HK-2 (cell line): Measurements from ENCODE around the gene RSPH1.
A peak's percentile ranks its signal among the peaks of the same experiment; 100 is the strongest.

Experiments used
- DNase-seq: peaks from one replicate; pipeline ENCODE4 v3.0.0-alpha.2; 2018; ENCODE audit not compliant: unreplicated experiment

Gene RSPH1

GRCh38 chr21:42496120-42496838 lies at the start of gene RSPH1:
TSS of gene RSPH1 (minus strand) at chr21:42496224. CDS start at chr21:42496186, 38 bp downstream.
- DNase-seq: peak; percentile 95

- no peak for DNase-seq
Measured at GRCh38 chr21:42545745-42546144, 49.7 kb upstream of the RSPH1 start.

GRCh38 chr21:42545317-42545716 lies 49.3 kb upstream of the RSPH1 start:
- no peak for DNase-seq

- DNase-seq: no peak
Measured at GRCh38 chr21:42544544-42544943, 48.5 kb upstream of the RSPH1 start.

GRCh38 chr21:42543106-42543847 lies 47.3 kb upstream of the RSPH1 start:
- DNase-seq: no peak

- DNase-seq: no peak
Measured at GRCh38 chr21:42542596-42542995, 46.6 kb upstream of the RSPH1 start.

GRCh38 chr21:42542196-42542595 lies 46.2 kb upstream of the RSPH1 start:
- no peak for DNase-seq

- no peak for DNase-seq
Measured at GRCh38 chr21:42541618-42542017, 45.6 kb upstream of the RSPH1 start.

GRCh38 chr21:42541174-42541573 lies 45.1 kb upstream of the RSPH1 start:
- no peak for DNase-seq

GRCh38 chr21:42540396-42540795 lies 44.4 kb upstream of the RSPH1 start:
- no peak for DNase-seq

GRCh38 chr21:42539931-42540343 lies 43.9 kb upstream of the RSPH1 start:
- DNase-seq: no peak

GRCh38 chr21:42539342-42539741 lies 43.3 kb upstream of the RSPH1 start:
- no peak for DNase-seq

GRCh38 chr21:42538479-42539275 lies 42.7 kb upstream of the RSPH1 start:
- DNase-seq: no peak

GRCh38 chr21:42537106-42537742 lies 41.2 kb upstream of the RSPH1 start:
- no peak for DNase-seq

GRCh38 chr21:42536601-42537000 lies 40.6 kb upstream of the RSPH1 start:
- DNase-seq: no peak

- DNase-seq: no peak
Measured at GRCh38 chr21:42535602-42536171, 39.7 kb upstream of the RSPH1 start.

GRCh38 chr21:42534421-42535378 lies 38.7 kb upstream of the RSPH1 start:
- no peak for DNase-seq

- no peak for DNase-seq
Measured at GRCh38 chr21:42533963-42534355, 37.9 kb upstream of the RSPH1 start.

- DNase-seq: no peak
Measured at GRCh38 chr21:42533306-42533962, 37.4 kb upstream of the RSPH1 start.
